Glutamatergic neuron (in vitro differentiated cells): Measurements from ENCODE around the gene MSMP. TPM values are rescaled to one million over a fixed set of nuclear protein-coding genes. Genes with fewer than 3 reads are reported as not detected.

Experiments
- DNase-seq: peaks from one replicate; pipeline ENCODE4 v3.0.0; 2022
- H3K27ac Mint-ChIP-seq: one replicate; pipeline ENCODE4 v1.8.0; 2020; ENCODE audit warnings: mild to moderate bottlenecking, mixed read lengths, inconsistent platforms; ENCODE audit not compliant: unreplicated experiment
- H3K27me3 Mint-ChIP-seq: one replicate; pipeline ENCODE4 v1.8.0; 2020; ENCODE audit warnings: mild to moderate bottlenecking, moderate library complexity, mixed read lengths, inconsistent platforms; ENCODE audit not compliant: unreplicated experiment
- H3K36me3 Mint-ChIP-seq: one replicate; pipeline ENCODE4 v1.8.0; 2020; ENCODE audit warnings: mild to moderate bottlenecking, mixed read lengths, inconsistent platforms; ENCODE audit not compliant: unreplicated experiment
- H3K4me1 Mint-ChIP-seq: one replicate; pipeline ENCODE4 v1.8.0; 2020; ENCODE audit warnings: mild to moderate bottlenecking, low read depth, mixed read lengths, inconsistent platforms; ENCODE audit not compliant: unreplicated experiment
- H3K4me3 Mint-ChIP-seq: one replicate; pipeline ENCODE4 v1.8.0; 2020; ENCODE audit warnings: mild to moderate bottlenecking, mixed read lengths, inconsistent platforms; ENCODE audit not compliant: unreplicated experiment
- H3K9me3 Mint-ChIP-seq: one replicate; pipeline ENCODE4 v1.8.0; 2020; ENCODE audit warnings: mild to moderate bottlenecking, moderate library complexity, mixed read lengths, inconsistent platforms; ENCODE audit not compliant: unreplicated experiment
- CTCF ChIP-seq: fragments of 200-600 bp; sonication (generic); IDR thresholded peaks from one replicate; pipeline ENCODE4 v1.5.0; 2021; ENCODE audit not compliant: partially characterized antibody, unreplicated experiment
- total RNA-seq: library from RNA; stranded (reverse); fragmentation: NEBNext Ultra II Directional; extraction: Animal tissue kit (Norgen Biotek cat#: 25700); gene quantifications from one replicate; pipeline ENCODE4 v1.2.1, GENCODE V29; 2021; ENCODE audit not compliant: unreplicated experiment

The MSMP gene
- total RNA-seq, 1 donor from 2014 or later = not detected

- Mint-ChIP-seq H3K27ac (no peak overlapping the region), H3K27me3 (peaks cover 6% of the 10 kb centered on the region), H3K4me1 (peaks cover 8% of the 10 kb centered on the region), H3K36me3 (peaks cover 4% of the 10 kb centered on the region), H3K4me3 (no peak overlapping the region), H3K9me3 (peaks cover 13% of the 10 kb centered on the region)
- TF ChIP-seq CTCF = no peak
- DNase-seq = no peak
These were observed 5.7 kb upstream of the MSMP start for GRCh38 chr9:35759795-35760194.

DNA sequence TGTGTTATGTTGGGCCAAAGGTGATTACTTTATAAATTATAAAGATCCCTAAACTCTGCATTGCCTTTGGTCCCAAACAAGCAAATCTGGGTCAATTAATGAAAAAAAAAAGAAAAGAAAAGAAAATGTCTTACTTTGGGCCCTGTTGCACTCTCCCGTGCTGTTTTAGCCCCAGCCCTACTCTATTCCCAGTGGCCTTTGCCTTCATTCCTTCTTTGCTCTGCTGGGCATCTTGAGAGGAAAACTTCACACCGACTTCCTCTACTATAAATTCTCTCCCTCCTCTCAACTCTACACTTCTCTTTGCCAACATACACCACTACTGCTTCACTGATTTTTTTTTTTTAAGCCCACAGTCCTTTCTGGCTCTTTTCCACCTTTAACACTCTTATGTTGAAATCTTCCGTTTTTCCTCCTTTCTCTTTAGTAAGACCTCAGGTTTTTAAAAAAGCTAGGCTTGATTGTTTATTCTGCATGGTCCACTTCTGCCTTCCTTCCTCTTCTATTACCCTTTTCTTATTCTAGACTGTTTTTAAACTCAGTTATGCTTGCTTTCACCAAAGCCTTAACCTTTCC, 4.5 kb upstream of the MSMP start:
- no peak for DNase-seq
- H3K27ac Mint-ChIP-seq = no peak overlapping the region
- H3K4me3 Mint-ChIP-seq = no peak overlapping the region

GRCh38 chr9:35757892-35758275, 3.8 kb upstream of the MSMP start:
- Mint-ChIP-seq H3K9me3 (peaks cover 13% of the 10 kb centered on the region), H3K4me1 (peaks cover 8% of the 10 kb centered on the region), H3K27me3 (peaks cover 9% of the 10 kb centered on the region), H3K27ac (no peak overlapping the region), H3K4me3 (peak overlapping the region; percentile 96), H3K36me3 (peaks cover 4% of the 10 kb centered on the region)
- DNase-seq = no peak
- no peak for TF ChIP-seq CTCF

More for the DNA sequence above, 4.5 kb upstream of the MSMP start:
- TF ChIP-seq CTCF = no peak
- peaks cover 6% of the 10 kb centered on the region for H3K27me3 Mint-ChIP-seq
- peaks cover 8% of the 10 kb centered on the region for H3K4me1 Mint-ChIP-seq
- H3K9me3 Mint-ChIP-seq = peaks cover 13% of the 10 kb centered on the region
- peaks cover 4% of the 10 kb centered on the region for H3K36me3 Mint-ChIP-seq

DNA sequence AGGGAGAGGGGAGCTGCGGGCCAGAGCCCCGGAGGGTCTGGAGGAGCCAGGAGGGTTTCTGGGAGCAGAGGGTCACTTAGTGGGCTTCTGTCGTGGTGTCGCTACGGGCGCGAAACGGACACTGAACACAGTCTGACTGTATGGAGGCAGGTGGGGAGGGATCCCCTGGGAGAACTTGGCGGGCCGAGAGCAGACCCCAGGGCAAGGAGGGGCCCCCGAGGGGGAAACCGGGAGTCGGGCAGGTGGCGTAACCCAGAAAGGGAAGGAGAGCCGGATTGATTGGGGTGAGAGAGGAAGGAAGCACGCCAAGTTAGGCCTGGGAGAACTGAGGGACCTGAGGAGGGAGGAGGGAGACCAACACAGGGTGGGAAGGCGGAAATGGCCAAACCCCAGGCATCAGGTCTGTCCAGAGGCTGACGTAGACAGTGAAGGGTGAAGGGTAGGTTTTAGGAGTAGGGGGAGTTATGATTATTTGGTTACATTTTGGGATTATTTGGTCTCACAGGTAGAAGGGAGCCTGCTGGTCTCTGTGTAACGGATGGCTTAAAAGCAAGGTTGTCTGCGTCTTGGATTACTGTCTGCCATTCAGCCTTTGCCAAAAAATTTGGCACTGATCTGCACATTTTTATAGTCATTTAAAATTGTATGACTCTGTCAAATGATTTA, 3.3 kb upstream of the MSMP start:
- H3K4me3 Mint-ChIP-seq = peak overlapping the region; percentile 96
- H3K27me3 Mint-ChIP-seq = peaks cover 9% of the 10 kb centered on the region
- H3K27ac Mint-ChIP-seq = peak overlapping the region; percentile 86
- peaks cover 14% of the 10 kb centered on the region for H3K9me3 Mint-ChIP-seq
- no peak for TF ChIP-seq CTCF
- DNase-seq = peak; percentile 54
- H3K4me1 Mint-ChIP-seq = peaks cover 8% of the 10 kb centered on the region
- peaks cover 4% of the 10 kb centered on the region for H3K36me3 Mint-ChIP-seq
